ENCODE results near the gene KSR1. TPM values are rescaled to one million over a fixed set of nuclear protein-coding genes. Genes with fewer than 3 reads are reported as not detected.
A peak's percentile ranks its signal among the peaks of the same experiment; 100 is the strongest.

Gene KSR1
- total and polyA plus RNA-seq, 12 donors: 16.0 to 50.4 (median 38.5) TPM

- H3K27me3 ChIP-seq: no peaks in the 10 kb centered on the region
- H3K27ac ChIP-seq: peak overlapping the region in 1 of 5 donors; percentile 32
- 45 to 57% (median 53%) methylated on average over 2 of the region's 2 CpGs for WGBS, 4 donors
- H3K36me3 ChIP-seq (replicated peaks in 1 of 2): no peaks in the 10 kb centered on the region
- intact Hi-C loops (cut with DNase I): no loop called here
- no peak overlapping the region for H3K4me3 ChIP-seq
- H3K4me1 ChIP-seq (replicated peaks in 1 of 2): peaks cover 5 to 8% of the 10 kb centered on the region in 2 donors
- TF ChIP-seq POLR2A (IDR thresholded peaks at IDR 0.05) (no peak), CTCF (IDR thresholded peaks at IDR 0.05) (no peak)
- DNase-seq: no peak
- H3K9me3 ChIP-seq (replicated peaks in 1 of 3): no peaks in the 10 kb centered on the region
Measured at GRCh38 chr17:27413315-27413714, 42.9 kb upstream of the KSR1 start.

- Histone ChIP-seq H3K36me3 (replicated peaks in 1 of 2) (no peaks in the 10 kb centered on the region), H3K27ac (peak overlapping the region in 1 of 5 donors; percentile 32), H3K9me3 (replicated peaks in 1 of 3) (no peaks in the 10 kb centered on the region), H3K4me3 (no peak overlapping the region), H3K27me3 (no peaks in the 10 kb centered on the region), H3K4me1 (replicated peaks in 1 of 2) (peaks cover 0 to 3% of the 10 kb centered on the region in 2 donors)
- TF ChIP-seq CTCF (IDR thresholded peaks at IDR 0.05) (no peak), POLR2A (IDR thresholded peaks at IDR 0.05) (no peak)
- intact Hi-C loops (cut with DNase I): no loop called here
- WGBS, 4 donors: 79 to 90% (median 83%) methylated on average over 3 of the region's 3 CpGs
- DNase-seq: peak in 1 of 7 donors; percentile 0
Measured at GRCh38 chr17:27413792-27414191, 42.5 kb upstream of the KSR1 start.

- Histone ChIP-seq H3K9me3 (replicated peaks in 1 of 3) (no peaks in the 10 kb centered on the region), H3K4me3 (no peak overlapping the region), H3K36me3 (replicated peaks in 1 of 2) (no peaks in the 10 kb centered on the region), H3K4me1 (replicated peaks in 1 of 2) (no peaks in the 10 kb centered on the region), H3K27ac (no peak overlapping the region), H3K27me3 (no peaks in the 10 kb centered on the region)
- 71 to 80% (median 76%) methylated on average over 3 of the region's 3 CpGs for WGBS, 4 donors
- no peak for DNase-seq
- TF ChIP-seq POLR2A (IDR thresholded peaks at IDR 0.05): no peak
- TF ChIP-seq CTCF (IDR thresholded peaks at IDR 0.05): no peak
- intact Hi-C loops (cut with DNase I): no loop called here
Measured at GRCh38 chr17:27414271-27414670, 42.0 kb upstream of the KSR1 start.

- intact Hi-C loops (cut with DNase I): no loop called here
- H3K4me1 ChIP-seq (replicated peaks in 1 of 2): no peaks in the 10 kb centered on the region
- no peak overlapping the region for H3K4me3 ChIP-seq
- H3K27ac ChIP-seq: no peak overlapping the region
- DNase-seq: no peak
- no peaks in the 10 kb centered on the region for H3K27me3 ChIP-seq
- H3K36me3 ChIP-seq (replicated peaks in 1 of 2): no peaks in the 10 kb centered on the region
- H3K9me3 ChIP-seq (replicated peaks in 1 of 3): no peaks in the 10 kb centered on the region
- TF ChIP-seq POLR2A (IDR thresholded peaks at IDR 0.05) (no peak), CTCF (IDR thresholded peaks at IDR 0.05) (no peak)
- 62 to 71% (median 66%) methylated on average over 6 of the region's 6 CpGs for WGBS, 4 donors
Measured at GRCh38 chr17:27414694-27415093, 41.6 kb upstream of the KSR1 start.
